Cardiac muscle cell (in vitro differentiated cells and primary cell): ENCODE results near the gene ARPC4. TPM values are rescaled to one million over a fixed set of nuclear protein-coding genes. Genes with fewer than 3 reads are reported as not detected.

Experiments
- DNase-seq, 2 donors: peaks; one replicate each; pipeline versions ENCODE4 v3.0.0 to v3.0.0-alpha.2; 2010 to 2017; ENCODE audit warnings: low read depth in 1 of 2, low spot score in 1 of 2
- H3K27ac ChIP-seq: fragments of 200-600 bp; sonication (generic); 2 replicates; pipeline ENCODE4 v1.5.1; 2016
- H3K27me3 ChIP-seq: fragments of 200-600 bp; sonication (generic); 2 replicates; pipeline ENCODE4 v1.6.0; 2016; ENCODE audit warnings: control low read depth
- H3K36me3 ChIP-seq: fragments of 200-600 bp; sonication (generic); 2 replicates; pipeline ENCODE4 v1.5.1; 2016; ENCODE audit warnings: control low read depth
- H3K4me1 ChIP-seq: fragments of 200-600 bp; sonication (generic); 2 replicates; pipeline ENCODE4 v1.8.1; 2017; ENCODE audit warnings: low read depth, mild to moderate bottlenecking, mixed run types
- H3K4me3 ChIP-seq: fragments of 200-600 bp; sonication (generic); 2 replicates; pipeline ENCODE4 v1.5.1; 2016; ENCODE audit warnings: mild to moderate bottlenecking
- H3K9me3 ChIP-seq: fragments of 200-600 bp; sonication (generic); 2 replicates; pipeline ENCODE4 v1.5.1; 2017; ENCODE audit warnings: low read depth, mild to moderate bottlenecking, control low read depth
- CTCF ChIP-seq: IDR thresholded peaks from 2 replicates; pipeline ENCODE4 v1.5.1; 2012; ENCODE audit warnings: low read depth, mild to moderate bottlenecking, low read length
- polyA plus RNA-seq: library from polyadenylated mRNA; unstranded; fragments of >200 nt; fragmentation: Nextera tagmentation; extraction: Ambion mirVana; gene quantifications from 2 replicates; pipeline ENCODE4 v1.2.1, GENCODE V29; 2016
- total RNA-seq: library from RNA; depleted of rRNA; stranded (reverse); fragments of >200 nt; gene quantifications from 2 replicates; pipeline ENCODE4 v1.2.3, GENCODE V29; 2016

ARPC4 gene
- total and polyA plus RNA-seq, 2 experiments from 2014 or later = 114 to 138 TPM

DNA sequence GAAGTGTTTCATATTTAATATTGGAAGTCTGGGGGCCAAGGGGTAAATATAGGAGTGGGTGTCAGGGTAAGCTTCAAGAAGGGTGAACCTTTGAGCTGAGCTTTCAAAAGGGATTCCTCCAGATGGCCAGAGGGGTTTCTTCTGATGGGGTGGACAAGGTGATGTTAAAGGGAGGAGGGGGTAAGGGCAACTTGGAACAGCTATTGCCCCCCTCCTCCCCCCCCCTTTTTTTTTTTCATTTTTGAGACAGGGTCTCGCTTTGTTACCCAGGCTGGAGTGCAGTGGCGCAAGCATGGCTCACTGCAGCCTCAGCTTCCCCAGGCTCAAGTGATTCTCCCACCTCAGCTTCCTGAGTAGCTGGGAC, 15.1 kb downstream of the ARPC4 start:
- DNase-seq = no peak
- H3K9me3 ChIP-seq = no peaks in the 10 kb centered on the region
- TF ChIP-seq CTCF = no peak
- H3K4me1 ChIP-seq = peaks cover 11% of the 10 kb centered on the region
- peak overlapping the region; percentile 21 for H3K27ac ChIP-seq
- peaks cover 27% of the 10 kb centered on the region for H3K36me3 ChIP-seq
- no peaks in the 10 kb centered on the region for H3K27me3 ChIP-seq
- H3K4me3 ChIP-seq = no peak overlapping the region

DNA sequence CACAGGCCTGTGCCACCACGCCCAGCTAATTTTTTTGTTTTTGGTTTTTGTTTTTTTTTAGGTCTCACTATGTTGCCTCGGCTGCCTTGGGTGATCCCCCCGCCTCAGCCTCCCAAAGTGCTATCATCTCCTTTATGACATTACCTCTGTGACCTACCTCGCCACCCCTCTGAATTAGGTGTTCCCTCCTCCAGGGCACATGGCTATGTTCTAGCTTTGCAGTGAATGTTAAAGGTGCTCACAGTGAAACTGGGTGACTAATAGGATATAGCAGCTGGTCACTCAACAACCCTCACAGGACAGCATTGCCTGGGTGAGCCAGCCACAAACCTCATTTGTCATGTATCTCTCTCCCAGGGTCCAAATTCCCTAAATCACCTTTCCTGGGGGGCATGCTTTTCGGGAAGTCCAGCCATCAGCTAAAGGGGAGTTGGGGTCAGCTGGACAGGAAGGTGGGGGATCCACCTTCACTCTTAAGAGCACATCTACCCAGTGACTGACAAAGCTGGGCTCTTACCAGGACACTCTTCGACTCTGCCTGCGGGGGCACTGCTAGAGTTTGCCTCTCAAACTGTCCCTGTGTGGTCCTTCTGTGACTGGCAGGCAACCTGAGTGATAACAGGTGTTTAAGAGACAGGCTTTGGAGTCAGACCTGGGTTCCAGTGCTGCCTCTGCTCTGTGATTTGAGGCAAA, 15.6 kb downstream of the ARPC4 start:
- Histone ChIP-seq H3K36me3 (peaks cover 23% of the 10 kb centered on the region), H3K27ac (peak overlapping the region; percentile 45), H3K9me3 (no peaks in the 10 kb centered on the region), H3K4me3 (no peak overlapping the region), H3K27me3 (no peaks in the 10 kb centered on the region), H3K4me1 (peaks cover 11% of the 10 kb centered on the region)
- DNase-seq = peak; percentile 18 to 46
- no peak for TF ChIP-seq CTCF

GRCh38 chr3:9809239-9809614, 16.3 kb downstream of the ARPC4 start:
- Histone ChIP-seq H3K27me3 (no peaks in the 10 kb centered on the region), H3K36me3 (peaks cover 15% of the 10 kb centered on the region), H3K27ac (peak overlapping the region; percentile 45), H3K4me3 (peak overlapping the region; percentile 44), H3K9me3 (no peaks in the 10 kb centered on the region), H3K4me1 (peaks cover 11% of the 10 kb centered on the region)
- TF ChIP-seq CTCF = no peak
- DNase-seq = no peak

DNA sequence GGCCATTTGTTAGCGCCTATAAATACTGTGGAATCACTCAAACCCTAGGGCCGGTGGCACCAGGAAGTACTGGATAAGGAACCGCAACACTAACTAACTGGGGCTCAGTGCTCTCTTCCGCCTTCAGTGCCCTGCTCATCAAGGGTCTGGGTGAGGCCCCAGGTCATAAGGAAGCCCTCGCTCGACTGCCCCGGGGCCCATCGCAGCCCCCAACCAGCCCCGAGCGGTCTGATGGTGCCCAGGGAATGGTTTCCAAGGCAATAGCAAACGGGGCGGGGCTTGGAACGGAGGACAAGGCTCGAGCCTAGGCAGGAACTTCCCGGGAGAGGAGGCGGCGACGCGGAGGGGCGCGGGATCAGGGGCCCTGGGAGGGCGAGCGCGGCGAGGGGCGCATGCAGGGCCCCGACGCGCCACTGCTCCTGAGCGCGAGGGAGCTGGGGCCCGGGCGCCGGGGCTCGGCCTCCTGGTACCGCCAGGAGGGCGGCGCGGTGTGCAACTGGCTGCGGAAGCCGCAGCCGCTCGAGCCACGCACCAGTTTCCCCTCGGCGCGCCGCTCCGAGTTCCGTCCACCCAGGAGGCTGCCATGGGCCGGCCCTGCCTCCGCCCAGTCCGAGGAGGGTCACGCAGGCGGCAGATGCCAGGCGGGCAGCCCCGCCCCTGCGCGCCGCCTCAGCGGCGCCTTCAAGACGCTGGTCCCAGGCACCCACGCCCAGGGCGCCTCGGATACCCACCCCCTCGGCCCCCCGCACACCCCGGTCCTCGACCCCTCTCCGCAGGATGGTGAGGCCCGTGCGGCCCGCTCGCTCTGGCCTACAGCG, 16.9 kb downstream of the ARPC4 start, which contains the start of gene TTLL3:
TSS of gene TTLL3 (plus strand) at position 648 of the 818 bp plus-strand sequence. CDS start 400 bp downstream, outside the sequence.
- Histone ChIP-seq H3K4me3 (peak within 1 kb of the TSS; percentile 44), H3K9me3 (no peaks in the 10 kb centered on the region), H3K27me3 (no peaks in the 10 kb centered on the region), H3K27ac (peak within 1 kb of the TSS; percentile 45), H3K4me1 (peaks cover 11% of the 10 kb centered on the region), H3K36me3 (peaks cover 9% of the 10 kb centered on the region)
- TF ChIP-seq CTCF = no peak
- peak; percentile 66 to 70 for DNase-seq

DNA sequence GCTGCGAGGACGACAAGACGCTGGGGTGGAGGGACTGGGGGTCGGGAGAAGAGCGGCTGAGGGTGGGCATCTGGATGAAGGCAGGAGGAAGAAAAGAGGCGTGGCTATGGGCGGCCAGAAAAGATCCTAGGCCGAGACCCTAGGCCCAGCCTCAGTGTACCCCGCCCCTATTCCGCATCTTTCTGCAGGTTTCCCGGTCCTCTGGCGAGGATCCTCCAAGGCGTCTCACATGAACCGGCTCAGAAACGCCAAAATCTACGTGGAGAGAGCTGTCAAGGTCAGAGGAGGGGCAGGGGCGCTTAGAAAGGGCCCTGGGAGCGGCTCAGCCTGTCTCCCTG, 17.5 kb downstream of the ARPC4 start:
- DNase-seq = no peak
- Histone ChIP-seq H3K4me3 (peak overlapping the region; percentile 44), H3K36me3 (peaks cover 4% of the 10 kb centered on the region), H3K27ac (no peak overlapping the region), H3K9me3 (no peaks in the 10 kb centered on the region), H3K4me1 (peaks cover 11% of the 10 kb centered on the region), H3K27me3 (no peaks in the 10 kb centered on the region)
- TF ChIP-seq CTCF = no peak
